Prostate gland (tissue), 2 donors: Measurements from ENCODE around the gene APCDD1L.
"Not testable (repeated sequence)": the region's sequence is repeated elsewhere in the genome, so short reads cannot be mapped to it uniquely, and the experiment has no call there.

ENCODE experiments used
- POLR2A ChIP-seq: fragments of 450-650 bp; IDR thresholded peaks from one replicate; pipeline ENCODE4 v1.6.1; 2016; ENCODE audit warnings: antibody characterized with exemption, mild to moderate bottlenecking
- TF ChIP-seq, protein P1 (sequence below), 4 experiments: fragments of 200-600 bp in 2 of 4; fragments of 450-650 bp in 2 of 4; sonication (generic) in 2 of 4; IDR thresholded peaks; 1 replicate in 3 of 4; 2 replicates in 1 of 4; pipeline ENCODE4 v1.5.1; 2016 to 2019; ENCODE audit warnings: antibody characterized with exemption in 4 of 4, mild to moderate bottlenecking in 2 of 4, moderate library complexity in 2 of 4

DNA sequence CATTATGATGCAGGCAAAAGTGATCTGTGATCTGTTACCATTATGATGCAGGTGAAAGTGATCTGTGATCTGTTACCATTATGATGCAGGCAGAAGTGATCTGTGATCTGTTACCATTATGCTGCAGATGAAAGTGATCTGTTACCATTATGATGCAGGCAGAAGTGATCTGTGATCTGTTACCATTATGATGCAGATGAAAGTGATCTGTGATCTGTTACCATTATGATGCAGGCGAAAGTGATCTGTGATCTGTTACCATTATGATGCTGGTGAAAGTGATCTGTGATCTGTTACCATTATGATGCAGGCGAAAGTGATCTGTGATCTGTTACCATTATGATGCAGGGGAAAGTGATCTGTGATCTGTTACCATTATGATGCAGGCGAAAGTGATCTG, 87.6 kb downstream of the APCDD1L start:
- TF ChIP-seq, protein P1, sequence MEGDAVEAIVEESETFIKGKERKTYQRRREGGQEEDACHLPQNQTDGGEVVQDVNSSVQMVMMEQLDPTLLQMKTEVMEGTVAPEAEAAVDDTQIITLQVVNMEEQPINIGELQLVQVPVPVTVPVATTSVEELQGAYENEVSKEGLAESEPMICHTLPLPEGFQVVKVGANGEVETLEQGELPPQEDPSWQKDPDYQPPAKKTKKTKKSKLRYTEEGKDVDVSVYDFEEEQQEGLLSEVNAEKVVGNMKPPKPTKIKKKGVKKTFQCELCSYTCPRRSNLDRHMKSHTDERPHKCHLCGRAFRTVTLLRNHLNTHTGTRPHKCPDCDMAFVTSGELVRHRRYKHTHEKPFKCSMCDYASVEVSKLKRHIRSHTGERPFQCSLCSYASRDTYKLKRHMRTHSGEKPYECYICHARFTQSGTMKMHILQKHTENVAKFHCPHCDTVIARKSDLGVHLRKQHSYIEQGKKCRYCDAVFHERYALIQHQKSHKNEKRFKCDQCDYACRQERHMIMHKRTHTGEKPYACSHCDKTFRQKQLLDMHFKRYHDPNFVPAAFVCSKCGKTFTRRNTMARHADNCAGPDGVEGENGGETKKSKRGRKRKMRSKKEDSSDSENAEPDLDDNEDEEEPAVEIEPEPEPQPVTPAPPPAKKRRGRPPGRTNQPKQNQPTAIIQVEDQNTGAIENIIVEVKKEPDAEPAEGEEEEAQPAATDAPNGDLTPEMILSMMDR (IDR thresholded peaks at IDR 0.05): not testable (repeated sequence)
- not testable (repeated sequence) for TF ChIP-seq POLR2A
